Gastroesophageal sphincter (tissue), 3 donors: ENCODE measurements around the gene FAM107A.

Experiments
- CTCF ChIP-seq, 4 experiments: fragments of 200-600 bp in 2 of 4; fragments of 450-650 bp in 2 of 4; sonication (generic) in 1 of 4; IDR thresholded peaks; one replicate each; pipeline ENCODE4 v1.5.1; 2017 to 2019; ENCODE audit warnings: antibody characterized with exemption in 4 of 4, mild to moderate bottlenecking in 2 of 4, moderate library complexity in 2 of 4
- POLR2A ChIP-seq, 2 donors: fragments of 450-650 bp; IDR thresholded peaks; one replicate each; pipeline ENCODE4 v1.6.1; 2017; ENCODE audit warnings: antibody characterized with exemption in 2 of 2, mild to moderate bottlenecking in 2 of 2, moderate library complexity in 1 of 2
- POLR2AphosphoS5 ChIP-seq: sonication (generic); formaldehyde crosslinking; IDR thresholded peaks from one replicate; pipeline ENCODE4 v1.6.1; 2017; ENCODE audit warnings: antibody characterized with exemption

GRCh38 chr3:58534592-58535494 lies 42.3 kb downstream of the FAM107A start:
- no peak for TF ChIP-seq CTCF (IDR thresholded peaks at IDR 0.05)
- no peak for TF ChIP-seq POLR2A (IDR thresholded peaks at IDR 0.05)
- TF ChIP-seq POLR2AphosphoS5: no peak
